ENCODE results near the gene MAPK11. TPM values are rescaled to one million over a fixed set of nuclear protein-coding genes. Genes with fewer than 3 reads are reported as not detected.

The MAPK11 gene
- total and polyA plus RNA-seq, 7 donors, result 0.23 to 7.3 (median 2.9) TPM

DNA sequence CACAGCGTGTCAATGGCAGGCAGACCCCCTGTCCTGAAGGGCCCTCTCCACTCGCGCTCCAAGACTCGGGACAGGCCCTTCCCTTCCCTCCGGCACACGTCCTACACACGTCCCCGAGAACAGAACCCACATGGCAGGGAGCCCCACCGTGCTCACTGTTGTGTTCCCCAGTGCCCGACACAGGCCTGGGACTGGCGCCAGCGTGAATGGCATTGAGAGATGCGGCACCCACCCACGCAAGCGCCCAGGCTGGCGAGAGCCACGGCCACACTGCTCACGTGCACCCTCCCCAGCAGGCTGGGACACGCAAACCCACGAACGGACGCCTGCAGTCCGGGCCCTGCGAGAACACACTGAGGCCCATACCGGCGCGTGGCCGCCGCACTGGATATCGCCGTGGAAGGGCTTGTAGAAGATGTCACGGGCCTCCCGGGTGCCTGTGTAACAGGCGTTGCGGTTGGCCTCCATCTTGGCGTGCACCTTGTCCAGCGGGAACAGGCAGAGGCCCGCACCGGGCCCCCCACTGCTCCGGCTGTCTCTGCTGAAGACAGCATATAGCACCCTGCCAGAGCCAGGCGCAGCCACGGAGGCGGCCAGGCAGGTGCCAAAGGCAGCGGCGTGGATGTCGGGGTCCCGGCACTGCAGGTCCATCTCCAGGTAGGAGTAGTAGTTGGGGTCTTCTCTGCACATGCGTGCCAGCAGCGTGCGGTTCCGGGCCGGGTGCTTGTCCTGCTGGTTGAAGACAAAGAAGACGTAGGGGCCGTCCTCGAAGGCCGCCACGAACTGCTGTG lies 19.2 kb upstream of the MAPK11 start:
- H3K27me3 ChIP-seq, result no peaks in the 10 kb centered on the region
- intact Hi-C loops (cut with DNase I), result no loop called here
- H3K9me3 ChIP-seq, result no peaks in the 10 kb centered on the region
- H3K36me3 ChIP-seq, result peaks cover 42 to 62% (median 51%) of the 10 kb centered on the region in 4 donors
- H3K27ac ChIP-seq, result no peak overlapping the region
- H3K4me1 ChIP-seq, result peaks cover 0 to 29% (median 25%) of the 10 kb centered on the region in 4 donors
- TF ChIP-seq, protein P1, sequence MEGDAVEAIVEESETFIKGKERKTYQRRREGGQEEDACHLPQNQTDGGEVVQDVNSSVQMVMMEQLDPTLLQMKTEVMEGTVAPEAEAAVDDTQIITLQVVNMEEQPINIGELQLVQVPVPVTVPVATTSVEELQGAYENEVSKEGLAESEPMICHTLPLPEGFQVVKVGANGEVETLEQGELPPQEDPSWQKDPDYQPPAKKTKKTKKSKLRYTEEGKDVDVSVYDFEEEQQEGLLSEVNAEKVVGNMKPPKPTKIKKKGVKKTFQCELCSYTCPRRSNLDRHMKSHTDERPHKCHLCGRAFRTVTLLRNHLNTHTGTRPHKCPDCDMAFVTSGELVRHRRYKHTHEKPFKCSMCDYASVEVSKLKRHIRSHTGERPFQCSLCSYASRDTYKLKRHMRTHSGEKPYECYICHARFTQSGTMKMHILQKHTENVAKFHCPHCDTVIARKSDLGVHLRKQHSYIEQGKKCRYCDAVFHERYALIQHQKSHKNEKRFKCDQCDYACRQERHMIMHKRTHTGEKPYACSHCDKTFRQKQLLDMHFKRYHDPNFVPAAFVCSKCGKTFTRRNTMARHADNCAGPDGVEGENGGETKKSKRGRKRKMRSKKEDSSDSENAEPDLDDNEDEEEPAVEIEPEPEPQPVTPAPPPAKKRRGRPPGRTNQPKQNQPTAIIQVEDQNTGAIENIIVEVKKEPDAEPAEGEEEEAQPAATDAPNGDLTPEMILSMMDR (IDR thresholded peaks at IDR 0.05), result no peak
- DNase-seq, result no peak
- WGBS, 2 donors, result 95 to 96% methylated on average over 57 of the region's 57 CpGs
- H3K4me3 ChIP-seq, result no peak overlapping the region

GRCh38 chr22:50287731-50288130 lies 17.6 kb upstream of the MAPK11 start:
- no peak overlapping the region for H3K27ac ChIP-seq
- no peaks in the 10 kb centered on the region for H3K27me3 ChIP-seq
- H3K4me3 ChIP-seq, result no peak overlapping the region
- H3K36me3 ChIP-seq, result peaks cover 57 to 78% (median 65%) of the 10 kb centered on the region in 4 donors
- peaks cover 0 to 16% (median 12%) of the 10 kb centered on the region in 4 donors for H3K4me1 ChIP-seq
- no peaks in the 10 kb centered on the region for H3K9me3 ChIP-seq
- DNase-seq, result no peak
- WGBS, 2 donors, result 95 to 96% methylated on average over 31 of the region's 31 CpGs
- TF ChIP-seq, protein P1 (IDR thresholded peaks at IDR 0.05), result no peak
- TF ChIP-seq POLR2AphosphoS5 (IDR thresholded peaks at IDR 0.05) (no peak), POLR2A (IDR thresholded peaks at IDR 0.05) (no peak), EP300 (IDR thresholded peaks at IDR 0.05) (no peak)
- intact Hi-C loops (cut with DNase I), result no loop called here

- Histone ChIP-seq H3K4me3 (no peak overlapping the region), H3K36me3 (peaks cover 66 to 88% (median 73%) of the 10 kb centered on the region in 4 donors), H3K4me1 (peaks cover 0 to 15% (median 12%) of the 10 kb centered on the region in 4 donors), H3K27me3 (no peaks in the 10 kb centered on the region), H3K9me3 (no peaks in the 10 kb centered on the region), H3K27ac (no peak overlapping the region)
- DNase-seq, result no peak
- TF ChIP-seq, protein P1 (IDR thresholded peaks at IDR 0.05), result no peak
- no peak for TF ChIP-seq EP300 (IDR thresholded peaks at IDR 0.05)
- no peak for TF ChIP-seq POLR2AphosphoS5 (IDR thresholded peaks at IDR 0.05)
- TF ChIP-seq POLR2A (IDR thresholded peaks at IDR 0.05), result no peak
- intact Hi-C loops (cut with DNase I), result no loop called here
- WGBS, 2 donors, result 87 to 90% methylated on average over 40 of the region's 40 CpGs
These were observed 16.6 kb upstream of the MAPK11 start for GRCh38 chr22:50286701-50287318.

DNA sequence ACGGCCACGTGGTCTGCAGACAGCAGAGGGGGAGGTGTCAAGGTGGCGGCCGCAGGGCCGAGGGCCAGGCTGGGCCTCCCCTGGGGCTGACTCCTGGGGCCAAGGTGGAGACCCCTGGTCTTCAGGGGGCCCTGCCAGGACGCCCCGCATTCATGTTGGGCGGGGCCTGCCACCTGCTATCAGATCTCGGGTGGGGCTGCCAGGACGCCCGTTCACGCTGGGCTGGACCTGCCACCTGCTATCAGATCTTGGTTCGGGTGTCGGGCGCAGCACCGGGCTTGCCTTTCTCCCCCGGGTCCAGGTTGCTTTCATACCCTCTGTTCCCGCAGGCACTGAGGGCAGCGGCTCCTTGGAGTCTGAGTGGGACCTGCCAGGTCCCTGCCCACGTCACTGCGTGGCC lies 16.1 kb upstream of the MAPK11 start:
- no peak for DNase-seq
- intact Hi-C loops (cut with DNase I), result no loop called here
- Histone ChIP-seq H3K4me1 (peaks cover 0 to 15% (median 9%) of the 10 kb centered on the region in 4 donors), H3K27ac (no peak overlapping the region), H3K27me3 (no peaks in the 10 kb centered on the region), H3K4me3 (no peak overlapping the region), H3K9me3 (no peaks in the 10 kb centered on the region), H3K36me3 (peaks cover 71 to 91% (median 79%) of the 10 kb centered on the region in 4 donors)
- TF ChIP-seq POLR2AphosphoS5 (IDR thresholded peaks at IDR 0.05) (no peak), POLR2A (IDR thresholded peaks at IDR 0.05) (no peak), EP300 (IDR thresholded peaks at IDR 0.05) (no peak)
- 71 to 85% methylated on average over 21 of the region's 21 CpGs for WGBS, 2 donors

- Histone ChIP-seq H3K36me3 (peaks cover 77 to 93% (median 85%) of the 10 kb centered on the region in 4 donors), H3K27ac (no peak overlapping the region)
- 94 to 95% methylated on average over 33 to 34 of the region's 34 CpGs for WGBS, 2 donors
These were observed 15.5 kb upstream of the MAPK11 start for GRCh38 chr22:50285568-50286229.

More at GRCh38 chr22:50285568-50286229, 15.5 kb upstream of the MAPK11 start:
- Histone ChIP-seq H3K27me3 (no peaks in the 10 kb centered on the region), H3K9me3 (no peaks in the 10 kb centered on the region), H3K4me3 (no peak overlapping the region), H3K4me1 (peaks cover 0 to 15% (median 9%) of the 10 kb centered on the region in 4 donors)
- intact Hi-C loops (cut with DNase I), result no loop called here
- TF ChIP-seq EP300 (IDR thresholded peaks at IDR 0.05) (no peak), POLR2A (IDR thresholded peaks at IDR 0.05) (no peak), POLR2AphosphoS5 (IDR thresholded peaks at IDR 0.05) (no peak)
- TF ChIP-seq, protein P1 (IDR thresholded peaks at IDR 0.05), result no peak
- no peak for DNase-seq

All from sigmoid colon (tissue), 7 donors.